ENCODE measurements around the gene ATF7IP2.

DNA sequence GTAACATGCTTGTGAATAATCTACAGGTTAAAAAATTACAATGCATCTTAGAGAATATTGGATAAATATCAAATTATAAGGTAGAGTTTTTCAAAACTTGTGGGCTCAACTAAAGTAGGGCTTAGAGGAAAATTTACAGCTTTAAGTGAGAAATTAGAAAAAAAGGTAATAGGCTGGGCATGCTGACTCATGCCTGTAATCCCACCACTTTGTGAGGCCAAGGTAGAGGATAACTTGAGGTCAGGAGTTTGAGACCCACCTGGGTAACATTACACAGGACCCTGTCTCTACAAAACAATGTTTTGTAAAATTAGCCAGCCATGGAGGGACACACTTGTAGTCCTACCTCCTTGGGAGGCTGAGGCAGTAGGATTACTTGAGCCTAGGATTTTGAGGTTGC, 4.5 kb downstream of the ATF7IP2 start:
- TF ChIP-seq, protein P1, sequence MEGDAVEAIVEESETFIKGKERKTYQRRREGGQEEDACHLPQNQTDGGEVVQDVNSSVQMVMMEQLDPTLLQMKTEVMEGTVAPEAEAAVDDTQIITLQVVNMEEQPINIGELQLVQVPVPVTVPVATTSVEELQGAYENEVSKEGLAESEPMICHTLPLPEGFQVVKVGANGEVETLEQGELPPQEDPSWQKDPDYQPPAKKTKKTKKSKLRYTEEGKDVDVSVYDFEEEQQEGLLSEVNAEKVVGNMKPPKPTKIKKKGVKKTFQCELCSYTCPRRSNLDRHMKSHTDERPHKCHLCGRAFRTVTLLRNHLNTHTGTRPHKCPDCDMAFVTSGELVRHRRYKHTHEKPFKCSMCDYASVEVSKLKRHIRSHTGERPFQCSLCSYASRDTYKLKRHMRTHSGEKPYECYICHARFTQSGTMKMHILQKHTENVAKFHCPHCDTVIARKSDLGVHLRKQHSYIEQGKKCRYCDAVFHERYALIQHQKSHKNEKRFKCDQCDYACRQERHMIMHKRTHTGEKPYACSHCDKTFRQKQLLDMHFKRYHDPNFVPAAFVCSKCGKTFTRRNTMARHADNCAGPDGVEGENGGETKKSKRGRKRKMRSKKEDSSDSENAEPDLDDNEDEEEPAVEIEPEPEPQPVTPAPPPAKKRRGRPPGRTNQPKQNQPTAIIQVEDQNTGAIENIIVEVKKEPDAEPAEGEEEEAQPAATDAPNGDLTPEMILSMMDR (IDR thresholded peaks at IDR 0.05) = no peak
- TF ChIP-seq POLR2AphosphoS5 (IDR thresholded peaks at IDR 0.05) (no peak), POLR2A (IDR thresholded peaks at IDR 0.05) (no peak), EP300 (IDR thresholded peaks at IDR 0.05) (no peak)

All from sigmoid colon (tissue), 4 donors.